Activated naive CD4-positive, alpha-beta T cell treated with anti-CD3 and anti-CD28 coated beads for 36 hours (primary cell): ENCODE measurements around the gene SEZ6. TPM values are rescaled to one million over a fixed set of nuclear protein-coding genes. Genes with fewer than 3 reads are reported as not detected.

Experiments used
- CTCF ChIA-PET: fragments of 350-600 bp; sonication (Branson Sonifier 250); formaldehyde crosslinking; loops from one replicate; lab custom pipeline; 2021; ENCODE audit warnings: antibody characterized with exemption; lab: Charles Lee
- DNase-seq: peaks from one replicate; pipeline ENCODE4 v3.0.0-alpha.2; 2020
- H3K27ac Mint-ChIP-seq: one replicate; pipeline ENCODE4 v1.8.0; 2021; ENCODE audit warnings: mild to moderate bottlenecking, mixed read lengths
- H3K27me3 Mint-ChIP-seq: one replicate; pipeline ENCODE4 v1.8.0; 2021; ENCODE audit warnings: low read depth, mixed read lengths
- H3K36me3 Mint-ChIP-seq: one replicate; pipeline ENCODE4 v1.8.0; 2021; ENCODE audit warnings: low read depth, mixed read lengths
- H3K4me1 Mint-ChIP-seq: one replicate; pipeline ENCODE4 v1.8.0; 2021; ENCODE audit warnings: low read depth, mixed read lengths
- H3K4me3 Mint-ChIP-seq: one replicate; pipeline ENCODE4 v1.8.0; 2021; ENCODE audit warnings: mild to moderate bottlenecking, moderate library complexity, mixed read lengths
- H3K9me3 Mint-ChIP-seq: one replicate; pipeline ENCODE4 v1.8.0; 2021; ENCODE audit warnings: mixed read lengths
- intact Hi-C: fragments of 100-400 bp; cut with micrococcal nuclease; formaldehyde crosslinking; loops from one replicate; pipeline ENCODE4 v1.15.1; 2023
- total RNA-seq, 2 experiments: library from RNA; stranded (reverse); gene quantifications; one replicate each; pipeline ENCODE4 v1.2.3, GENCODE V29; 2021

SEZ6 gene
- total RNA-seq, 2 experiments from 2014 or later, result not detected

- Mint-ChIP-seq H3K36me3 (no peaks in the 10 kb centered on the region), H3K27me3 (peaks cover 53% of the 10 kb centered on the region), H3K27ac (no peak overlapping the region), H3K4me3 (no peak overlapping the region), H3K9me3 (peaks cover 9% of the 10 kb centered on the region), H3K4me1 (no peaks in the 10 kb centered on the region)
- intact Hi-C loops, result no loop called here
- CTCF ChIA-PET, result interaction anchor here (1.6 kb wide), 1 partner anchor 85 kb away, joined by 6 read pairs; no protein-coding TSS in a partner anchor
- no peak for DNase-seq
These were observed 26.4 kb upstream of the SEZ6 start for GRCh38 chr17:29032013-29032856.

- no peak overlapping the region for H3K27ac Mint-ChIP-seq
- H3K4me3 Mint-ChIP-seq, result no peak overlapping the region
- no peaks in the 10 kb centered on the region for H3K4me1 Mint-ChIP-seq
- CTCF ChIA-PET, result interaction anchor here (1.6 kb wide), 1 partner anchor 85 kb away, joined by 6 read pairs; no protein-coding TSS in a partner anchor
- no peaks in the 10 kb centered on the region for H3K36me3 Mint-ChIP-seq
- intact Hi-C loops, result no loop called here
- peaks cover 9% of the 10 kb centered on the region for H3K9me3 Mint-ChIP-seq
- peaks cover 56% of the 10 kb centered on the region for H3K27me3 Mint-ChIP-seq
- DNase-seq, result no peak
These were observed 25.7 kb upstream of the SEZ6 start for GRCh38 chr17:29031488-29031887.

GRCh38 chr17:29024316-29024952 is 18.6 kb upstream of the SEZ6 start:
- Mint-ChIP-seq H3K4me1 (peaks cover 3% of the 10 kb centered on the region), H3K4me3 (no peak overlapping the region), H3K27me3 (peaks cover 40% of the 10 kb centered on the region), H3K36me3 (no peaks in the 10 kb centered on the region), H3K9me3 (no peaks in the 10 kb centered on the region), H3K27ac (no peak overlapping the region)
- intact Hi-C loops, result no loop called here
- DNase-seq, result no peak
- CTCF ChIA-PET, result interaction anchor here (1.4 kb wide), 1 partner anchor 59 kb away, joined by 4 read pairs; no protein-coding TSS in a partner anchor

- CTCF ChIA-PET, result no interaction called here
- Mint-ChIP-seq H3K4me1 (peaks cover 5% of the 10 kb centered on the region), H3K27me3 (peaks cover 45% of the 10 kb centered on the region), H3K4me3 (no peak overlapping the region), H3K9me3 (no peaks in the 10 kb centered on the region), H3K27ac (no peak overlapping the region), H3K36me3 (no peaks in the 10 kb centered on the region)
- intact Hi-C loops, result no loop called here
- DNase-seq, result no peak
These were observed 16.2 kb upstream of the SEZ6 start for GRCh38 chr17:29022074-29022473.

GRCh38 chr17:29021226-29021625 is 15.4 kb upstream of the SEZ6 start:
- Mint-ChIP-seq H3K4me3 (no peak overlapping the region), H3K36me3 (no peaks in the 10 kb centered on the region), H3K4me1 (peaks cover 5% of the 10 kb centered on the region), H3K27me3 (peaks cover 44% of the 10 kb centered on the region), H3K27ac (no peak overlapping the region), H3K9me3 (no peaks in the 10 kb centered on the region)
- CTCF ChIA-PET, result no interaction called here
- intact Hi-C loops, result no loop called here
- DNase-seq, result no peak

- Mint-ChIP-seq H3K27me3 (peaks cover 42% of the 10 kb centered on the region), H3K4me1 (peaks cover 5% of the 10 kb centered on the region), H3K4me3 (no peak overlapping the region), H3K27ac (no peak overlapping the region), H3K9me3 (no peaks in the 10 kb centered on the region), H3K36me3 (no peaks in the 10 kb centered on the region)
- intact Hi-C loops, result no loop called here
- CTCF ChIA-PET, result interaction anchor here (1.5 to 3.1 kb wide), 2 partner anchors 55 to 92 kb away, joined by 5 to 14 read pairs; no protein-coding TSS in a partner anchor
- DNase-seq, result no peak
These were observed 14.7 kb upstream of the SEZ6 start for GRCh38 chr17:29020576-29020975.

GRCh38 chr17:29019475-29020181 is 13.8 kb upstream of the SEZ6 start:
- Mint-ChIP-seq H3K36me3 (no peaks in the 10 kb centered on the region), H3K27me3 (peaks cover 41% of the 10 kb centered on the region), H3K4me1 (peaks cover 5% of the 10 kb centered on the region), H3K9me3 (no peaks in the 10 kb centered on the region), H3K4me3 (no peak overlapping the region), H3K27ac (no peak overlapping the region)
- no peak for DNase-seq
- CTCF ChIA-PET, result interaction anchor here (0.6 to 3.1 kb wide), 7 partner anchors 8 to 125 kb away, joined by 3 to 14 read pairs (median 5); no protein-coding TSS in a partner anchor
- intact Hi-C loops, result no loop called here

- Mint-ChIP-seq H3K4me1 (peaks cover 5% of the 10 kb centered on the region), H3K36me3 (no peaks in the 10 kb centered on the region), H3K4me3 (no peak overlapping the region), H3K27ac (no peak overlapping the region), H3K27me3 (peaks cover 38% of the 10 kb centered on the region), H3K9me3 (no peaks in the 10 kb centered on the region)
- DNase-seq, result no peak
- intact Hi-C loops, result no loop called here
- CTCF ChIA-PET, result interaction anchor here (0.6 to 3.1 kb wide), 7 partner anchors 8 to 126 kb away, joined by 3 to 14 read pairs (median 5); no protein-coding TSS in a partner anchor
These were observed 13.1 kb upstream of the SEZ6 start for GRCh38 chr17:29018788-29019474.

GRCh38 chr17:29016345-29017210 is 10.7 kb upstream of the SEZ6 start:
- no peaks in the 10 kb centered on the region for H3K36me3 Mint-ChIP-seq
- DNase-seq, result no peak
- H3K27me3 Mint-ChIP-seq, result peaks cover 30% of the 10 kb centered on the region
- H3K9me3 Mint-ChIP-seq, result no peaks in the 10 kb centered on the region
- no peak overlapping the region for H3K27ac Mint-ChIP-seq
- CTCF ChIA-PET, result interaction anchor here (0.6 kb wide), 1 partner anchor 101 kb away, joined by 3 read pairs; no protein-coding TSS in a partner anchor
- H3K4me1 Mint-ChIP-seq, result peaks cover 6% of the 10 kb centered on the region
- intact Hi-C loops, result no loop called here
- no peak overlapping the region for H3K4me3 Mint-ChIP-seq

GRCh38 chr17:29014716-29015115 is 8.9 kb upstream of the SEZ6 start:
- CTCF ChIA-PET, result no interaction called here
- Mint-ChIP-seq H3K36me3 (no peaks in the 10 kb centered on the region), H3K27ac (no peak overlapping the region), H3K9me3 (no peaks in the 10 kb centered on the region), H3K27me3 (peaks cover 18% of the 10 kb centered on the region), H3K4me3 (no peak overlapping the region), H3K4me1 (peaks cover 7% of the 10 kb centered on the region)
- intact Hi-C loops, result no loop called here
- no peak for DNase-seq

- H3K27me3 Mint-ChIP-seq, result peaks cover 11% of the 10 kb centered on the region
- H3K9me3 Mint-ChIP-seq, result no peaks in the 10 kb centered on the region
- intact Hi-C loops, result no loop called here
- no peak for DNase-seq
- no peak overlapping the region for H3K27ac Mint-ChIP-seq
- H3K4me1 Mint-ChIP-seq, result peaks cover 2% of the 10 kb centered on the region
- CTCF ChIA-PET, result no interaction called here
- no peaks in the 10 kb centered on the region for H3K36me3 Mint-ChIP-seq
- no peak overlapping the region for H3K4me3 Mint-ChIP-seq
These were observed 6.7 kb upstream of the SEZ6 start for GRCh38 chr17:29012535-29012934.
